SIG-M5 treated with dmso at 0.1 percent for 504 hours (cell line): ENCODE data around the gene RACK1.

Experiments
- DNase-seq: peaks from one replicate; lab custom pipeline; 2025; ENCODE audit not compliant: unreplicated experiment; lab: John Stamatoyannopoulos, UW

Gene RACK1

DNA sequence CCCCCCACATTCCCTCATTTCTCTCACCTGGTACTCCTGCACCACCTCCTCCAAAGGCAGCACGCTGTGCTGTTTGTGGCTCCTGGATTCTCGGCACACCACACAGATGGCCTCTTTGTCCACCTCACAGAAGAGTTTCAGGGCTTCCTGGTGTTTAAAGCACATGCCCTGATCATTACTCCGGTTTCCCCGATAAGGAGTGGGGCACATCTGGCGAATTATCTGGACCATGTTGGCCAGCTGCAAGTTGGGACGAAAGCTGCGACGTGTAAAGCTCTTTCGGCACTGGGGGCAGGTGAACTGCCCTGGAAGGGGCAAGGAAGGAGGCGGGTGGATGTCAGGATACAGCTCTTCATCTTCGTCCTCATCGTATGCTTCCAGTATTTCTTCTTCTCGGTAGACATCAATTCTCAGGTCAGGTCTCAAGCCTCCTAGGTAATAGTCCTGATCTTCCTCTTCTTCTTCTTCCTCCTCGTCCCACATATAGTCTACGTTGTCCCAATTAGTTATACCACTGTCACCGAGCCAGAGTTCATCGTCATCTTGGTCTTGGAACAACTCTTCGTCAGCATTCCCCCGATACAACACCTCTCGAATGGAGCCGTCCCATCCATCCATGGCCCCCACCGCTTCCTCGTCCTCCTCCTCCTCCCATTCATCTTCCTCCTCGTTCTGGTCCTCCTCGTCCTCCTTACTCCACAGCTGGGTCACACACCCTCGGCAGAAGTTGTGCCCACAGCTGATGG, 16.4 kb upstream of the RACK1 start:
- no peak for DNase-seq

DNA sequence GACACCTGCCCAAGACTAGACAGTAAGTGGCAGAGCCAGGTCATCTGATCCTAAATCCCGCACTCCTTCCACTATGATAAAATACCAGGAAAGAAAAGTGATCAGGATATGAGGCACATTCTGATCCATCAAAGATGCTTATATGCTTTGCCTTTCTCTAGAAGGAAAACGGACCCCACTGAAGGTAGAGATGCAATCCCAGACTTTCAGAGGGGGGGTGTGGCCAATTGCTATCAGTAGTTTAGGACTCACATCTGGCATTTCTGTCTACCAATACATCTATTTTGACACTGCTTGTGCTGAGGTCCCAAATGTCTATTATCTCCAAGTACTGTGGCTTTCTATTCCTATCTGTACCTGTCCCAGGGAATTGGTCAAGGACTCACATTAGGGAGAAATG, 15.6 kb upstream of the RACK1 start:
- DNase-seq, result no peak

DNA sequence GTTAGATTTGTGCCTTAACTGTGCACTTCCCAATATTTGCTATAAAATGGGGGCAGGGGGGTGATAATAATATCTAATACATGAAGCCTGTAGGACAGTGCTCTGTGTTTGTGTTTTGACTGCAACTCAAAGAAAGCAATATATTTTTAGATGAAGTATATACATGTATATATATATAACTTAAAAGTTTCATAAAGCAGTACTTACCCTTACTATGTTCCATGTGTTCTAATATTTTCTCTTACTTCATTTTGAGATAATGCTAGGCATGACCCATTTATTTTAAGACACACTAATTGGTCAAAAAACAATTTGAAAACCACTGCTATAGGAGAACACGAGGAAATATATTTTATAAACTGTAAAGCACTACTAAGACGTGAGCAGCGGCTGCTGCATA, 14.9 kb upstream of the RACK1 start:
- DNase-seq, result no peak

DNA sequence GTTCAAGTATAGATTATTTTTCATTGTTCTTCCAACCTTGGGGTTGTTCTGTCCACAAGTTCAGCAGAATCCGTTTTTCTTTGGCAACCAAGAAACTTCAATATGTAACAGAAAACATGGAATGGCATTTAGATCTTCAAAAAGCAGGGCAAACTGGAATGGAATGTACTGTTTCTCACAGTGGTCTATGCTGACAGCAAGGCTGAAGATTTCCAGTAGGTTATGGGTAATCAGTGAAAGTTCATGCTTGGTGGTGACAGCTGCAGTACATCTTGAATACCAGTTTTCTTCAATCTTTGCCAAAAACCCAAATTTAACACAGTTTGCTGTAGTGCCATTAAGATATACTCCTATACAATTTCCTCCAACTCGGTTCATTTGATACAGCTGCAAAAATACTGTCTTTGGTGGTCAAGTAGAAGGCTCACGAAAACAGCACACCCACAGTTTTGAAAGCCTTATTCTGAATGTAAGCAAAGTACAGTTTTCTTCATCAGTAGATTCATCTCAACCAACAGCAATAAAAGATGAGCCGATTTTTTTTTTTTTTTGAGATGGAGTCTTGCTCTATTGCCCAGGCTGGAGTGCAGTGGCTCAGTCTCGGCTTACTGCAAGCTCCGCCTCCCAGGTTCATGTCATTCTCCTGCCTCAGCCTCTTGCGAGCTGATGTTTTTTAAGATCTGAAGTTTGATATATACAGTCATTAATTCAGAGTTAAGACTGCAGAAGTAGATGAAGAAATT, 12.3 kb upstream of the RACK1 start:
- DNase-seq, result no peak

DNA sequence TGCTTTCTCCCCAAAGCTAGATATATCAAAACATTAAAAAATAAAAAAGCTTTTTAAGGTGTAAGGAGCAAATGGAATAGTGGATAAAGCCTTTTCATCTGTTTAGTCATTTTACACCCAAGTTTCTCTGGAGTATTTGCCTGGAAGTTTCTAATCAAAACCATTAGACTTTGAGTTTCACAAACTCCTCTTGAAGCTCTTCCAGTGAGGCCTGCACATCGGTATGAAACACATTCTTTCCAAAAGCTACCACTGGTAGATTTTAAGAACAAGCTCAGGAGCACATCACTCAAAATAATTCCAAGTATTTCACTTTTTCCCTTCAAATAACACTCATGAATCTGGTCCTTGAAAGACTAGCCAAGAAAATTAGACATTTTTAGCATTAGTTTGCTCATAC, 11.6 kb upstream of the RACK1 start:
- no peak for DNase-seq

DNA sequence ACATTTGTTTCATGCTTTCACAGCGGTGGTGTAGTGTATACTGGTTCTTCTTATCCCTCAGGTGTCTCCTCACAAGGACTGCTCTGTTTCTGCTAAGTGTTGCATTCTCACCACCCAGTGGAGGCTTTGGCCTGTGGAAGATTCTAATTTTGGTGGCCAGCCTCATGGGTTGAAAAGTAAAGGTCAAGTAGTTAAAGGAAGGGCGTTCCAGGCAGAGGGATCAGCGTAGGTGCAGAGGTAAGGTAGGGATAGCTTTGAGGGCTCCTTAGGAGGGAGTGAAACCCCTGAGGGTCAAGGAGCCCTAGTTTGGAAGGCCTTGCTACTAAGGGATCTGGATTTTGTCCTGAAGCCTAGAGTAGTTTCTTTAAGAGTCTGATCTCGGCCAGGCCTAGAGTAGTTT, 4.6 kb upstream of the RACK1 start:
- DNase-seq, result no peak

DNA sequence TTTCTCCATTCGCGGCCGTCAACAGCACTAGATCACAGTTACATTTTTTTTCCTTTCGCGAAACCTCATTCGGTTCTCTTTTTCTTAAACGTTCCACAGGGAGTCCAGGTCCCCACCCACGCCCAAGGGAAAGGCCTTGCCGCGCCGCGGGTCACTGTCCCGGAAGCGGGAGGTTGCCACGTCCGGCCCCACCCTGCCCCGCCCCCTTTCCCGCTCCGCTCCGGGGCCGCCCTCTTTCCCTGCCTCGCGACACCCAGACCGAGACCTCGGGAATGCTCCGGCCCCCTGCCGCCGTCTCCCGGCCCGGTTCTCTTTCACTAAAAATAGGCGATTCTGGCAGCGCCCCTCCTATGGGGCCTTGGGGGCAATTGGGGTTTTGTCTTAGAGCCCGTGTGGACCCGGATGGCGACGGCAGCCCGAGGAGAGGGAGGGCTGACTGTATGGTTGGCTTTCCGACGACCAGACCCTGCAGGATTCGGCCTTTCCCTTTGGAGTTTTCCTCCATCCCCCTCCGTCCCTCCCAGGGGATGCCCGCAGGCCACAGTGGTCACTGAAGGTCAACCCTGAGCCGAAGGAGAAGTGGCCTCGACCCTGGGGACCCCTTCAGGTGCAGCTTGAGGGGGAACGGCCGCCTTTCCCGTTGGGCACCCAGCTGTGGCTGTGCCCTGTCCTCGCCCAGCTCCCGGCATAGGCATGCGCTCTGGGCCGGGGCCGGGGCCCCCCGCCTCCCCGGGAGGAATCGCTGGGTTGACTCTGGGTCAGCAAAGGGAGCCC, 2.8 kb upstream of the RACK1 start:
- DNase-seq, result no peak

DNA sequence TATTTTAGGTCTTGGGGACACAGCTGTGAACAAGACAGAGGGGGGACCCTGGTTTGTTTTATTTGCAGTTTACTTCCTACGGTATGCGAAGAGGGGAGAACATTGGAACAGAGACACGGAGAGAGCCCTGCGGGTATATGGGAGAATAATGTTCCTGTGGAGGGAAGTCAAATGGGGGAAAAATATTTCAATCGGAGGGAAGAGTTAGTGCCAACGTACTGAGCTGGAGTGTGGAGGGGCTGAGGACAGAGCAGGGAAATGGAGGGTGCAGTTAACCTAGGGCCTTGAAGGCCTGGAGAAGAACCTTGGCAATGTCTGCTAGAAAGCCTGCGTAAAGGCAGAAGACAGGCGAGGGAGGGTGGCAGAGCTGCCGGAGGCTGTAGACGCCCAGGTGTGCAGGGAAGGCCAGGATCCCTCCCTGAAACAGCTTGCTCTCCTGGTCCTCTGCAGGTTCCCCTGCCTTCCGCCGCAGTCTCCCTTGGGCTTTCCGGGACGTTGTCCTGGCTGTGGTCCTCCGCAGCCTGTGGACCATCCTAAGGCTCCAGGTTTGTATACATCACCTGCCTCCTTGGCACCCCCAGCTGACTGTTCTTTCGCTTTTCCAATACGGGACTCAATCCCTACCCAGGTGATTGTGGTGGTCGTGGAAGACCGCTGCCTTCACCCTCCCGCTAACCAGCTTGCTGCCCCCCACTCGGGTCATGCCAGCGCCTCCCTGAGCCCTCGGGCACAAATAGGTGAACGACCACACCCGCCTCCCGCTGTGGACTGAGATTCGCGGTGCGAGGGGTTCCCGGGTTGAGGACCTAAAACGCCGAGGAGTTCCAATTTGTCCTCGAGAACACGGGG, 1.9 kb upstream of the RACK1 start:
- no peak for DNase-seq

DNA sequence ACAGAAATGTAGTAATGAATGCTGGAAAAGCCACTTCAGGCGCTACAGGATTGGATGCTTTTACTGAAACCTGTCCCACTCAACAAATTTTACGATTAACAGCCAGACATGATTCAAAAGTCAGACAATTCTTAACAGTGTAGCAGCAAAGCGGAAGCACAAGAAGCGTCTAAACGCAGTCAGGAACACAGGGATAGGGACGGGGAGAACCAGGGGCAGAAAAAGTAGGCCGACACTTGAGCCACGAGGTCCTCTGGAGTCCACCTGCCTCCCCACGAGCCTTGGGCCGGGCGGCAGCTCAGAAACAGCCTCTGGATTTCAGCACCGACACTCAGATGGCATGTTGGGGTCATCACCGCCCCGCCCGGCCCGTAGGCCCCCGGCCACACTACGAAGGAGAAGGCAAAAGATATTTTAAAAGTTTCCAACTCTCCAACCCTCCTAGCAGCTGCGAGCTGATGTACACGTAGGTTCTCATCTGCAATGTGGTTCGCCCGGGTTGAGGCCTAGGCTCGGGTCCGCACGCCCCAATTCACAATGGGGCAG, 615 bp downstream of the RACK1 start:
- no peak for DNase-seq

DNA sequence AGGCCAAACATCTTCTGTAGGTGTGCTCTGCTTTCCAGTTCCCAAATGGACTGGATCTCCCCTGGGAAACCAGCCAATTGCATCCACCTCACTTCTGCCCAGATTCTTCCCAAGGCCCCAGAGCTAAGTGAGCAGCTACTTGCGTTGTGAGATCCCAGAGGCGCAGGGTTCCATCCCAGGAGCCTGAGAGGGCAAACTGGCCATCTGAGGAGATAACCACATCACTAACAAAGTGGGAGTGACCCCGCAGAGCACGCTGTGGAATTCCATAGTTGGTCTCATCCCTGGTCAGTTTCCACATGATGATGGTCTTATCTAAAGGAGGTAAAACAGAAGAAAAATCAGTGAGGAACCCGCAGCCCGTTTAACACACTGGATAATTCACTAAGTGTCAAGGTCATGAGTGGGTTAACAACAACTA, 1.7 kb downstream of the RACK1 start:
- DNase-seq, result no peak

DNA sequence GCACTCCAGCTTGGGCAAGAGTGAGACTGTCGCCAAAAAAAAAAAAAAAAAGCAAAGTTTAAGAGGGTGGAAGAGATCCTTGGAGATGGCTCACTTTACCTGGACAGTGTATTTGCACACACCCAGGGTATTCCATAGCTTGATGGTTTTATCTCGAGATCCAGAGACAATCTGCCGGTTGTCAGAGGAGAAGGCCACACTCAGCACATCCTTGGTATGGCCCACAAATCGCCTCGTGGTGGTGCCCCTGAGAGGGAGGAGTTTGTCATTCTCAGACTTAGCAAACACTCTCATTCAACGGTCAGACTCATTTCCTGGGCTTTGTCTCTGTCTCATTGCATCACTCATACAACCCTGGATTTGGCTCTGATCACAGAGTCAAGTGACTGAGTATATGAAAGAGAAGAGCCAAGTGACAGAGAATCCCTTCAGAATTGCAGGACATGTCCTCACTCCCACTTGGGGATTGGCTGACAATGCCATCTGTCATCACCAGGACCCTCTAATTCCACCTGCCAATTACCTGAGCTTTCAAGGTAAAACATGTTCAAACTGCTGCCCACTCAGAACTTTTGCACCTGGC, 2.2 kb downstream of the RACK1 start:
- no peak for DNase-seq

DNA sequence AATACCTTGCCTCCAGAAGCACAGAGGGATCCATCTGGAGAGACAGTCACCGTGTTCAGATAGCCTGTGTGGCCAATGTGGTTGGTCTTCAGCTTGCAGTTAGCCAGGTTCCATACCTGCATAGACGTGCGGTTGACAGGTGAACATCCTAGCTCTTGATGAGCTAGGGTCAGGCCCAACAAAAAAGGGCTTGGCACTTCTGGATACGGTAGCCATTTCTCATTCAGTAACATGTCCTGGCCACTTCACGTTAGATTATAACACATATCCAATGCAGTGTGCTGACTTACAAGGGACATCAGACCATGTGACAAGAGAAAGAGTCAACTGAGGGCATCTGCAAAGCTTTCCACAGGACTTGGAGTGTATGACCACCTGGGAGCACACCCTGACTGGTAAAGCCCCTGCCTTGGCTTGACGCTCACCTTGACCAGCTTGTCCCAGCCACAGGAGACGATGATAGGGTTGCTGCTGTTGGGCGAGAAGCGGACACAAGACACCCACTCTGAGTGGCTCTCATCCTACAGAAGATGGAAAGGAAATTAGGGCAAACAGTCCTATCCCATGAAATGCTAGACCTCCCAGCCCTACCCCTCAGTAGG, 4.5 kb downstream of the RACK1 start:
- DNase-seq, result no peak

DNA sequence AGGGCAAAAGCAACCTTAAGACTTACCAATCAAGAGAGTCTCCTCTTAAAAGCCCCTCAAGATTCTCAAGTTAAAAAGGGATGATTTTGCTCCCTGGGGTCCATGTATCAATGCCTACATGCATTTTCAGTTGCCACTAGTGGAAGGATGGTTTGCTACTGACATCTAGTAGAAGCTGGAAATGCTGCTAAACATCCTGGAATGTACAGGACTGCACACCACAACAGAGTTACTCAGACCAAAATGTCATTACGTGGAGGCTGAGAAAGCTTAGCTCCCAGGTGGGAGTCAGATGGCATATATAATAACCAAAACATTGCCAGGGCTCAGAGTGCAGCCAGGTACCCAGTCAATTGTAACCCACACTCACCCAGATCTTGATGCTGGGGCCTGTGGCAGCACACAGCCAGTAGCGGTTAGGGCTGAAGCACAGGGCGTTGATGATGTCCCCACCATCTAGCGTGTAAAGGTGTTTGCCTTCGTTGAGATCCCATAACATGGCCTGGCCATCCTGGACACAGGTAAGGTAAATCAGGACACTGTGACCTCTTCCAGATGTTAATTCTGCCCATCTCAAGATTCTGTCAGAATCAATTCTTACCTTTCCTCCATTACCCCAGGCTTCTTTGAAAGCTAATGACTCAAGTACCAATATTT, 5.8 kb downstream of the RACK1 start:
- no peak for DNase-seq

DNA sequence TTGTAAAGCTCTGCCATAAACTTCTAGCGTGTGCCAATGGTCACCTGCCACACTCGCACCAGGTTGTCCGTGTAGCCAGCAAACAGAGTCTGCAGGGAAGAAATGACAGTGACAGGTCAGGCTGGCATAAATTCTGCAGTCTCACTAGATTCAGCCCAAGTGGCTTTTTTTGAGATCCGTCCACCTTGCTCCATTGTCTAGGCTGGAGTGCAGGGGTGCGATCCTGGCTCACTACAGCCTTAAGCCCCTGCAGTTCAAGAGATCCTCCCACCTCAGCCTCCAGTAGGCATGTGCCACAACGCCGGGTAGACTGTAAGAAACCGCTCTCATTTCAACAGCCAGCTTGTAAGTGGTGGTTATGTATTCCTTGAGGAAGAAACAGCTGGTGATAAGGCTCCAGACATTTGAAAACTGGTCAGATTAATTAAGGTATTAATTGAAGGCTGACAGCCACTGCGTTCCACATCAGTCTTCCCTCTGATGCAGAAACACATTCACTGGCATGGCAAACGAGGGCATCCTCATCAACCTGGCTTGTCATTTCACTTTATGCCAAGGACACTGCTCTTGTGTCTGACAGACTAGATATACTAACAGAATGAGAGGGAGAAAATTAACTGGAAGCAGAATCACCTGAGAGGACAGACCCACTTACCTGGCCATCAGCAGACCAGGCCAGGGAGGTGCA, 6.6 kb downstream of the RACK1 start:
- DNase-seq, result no peak

DNA sequence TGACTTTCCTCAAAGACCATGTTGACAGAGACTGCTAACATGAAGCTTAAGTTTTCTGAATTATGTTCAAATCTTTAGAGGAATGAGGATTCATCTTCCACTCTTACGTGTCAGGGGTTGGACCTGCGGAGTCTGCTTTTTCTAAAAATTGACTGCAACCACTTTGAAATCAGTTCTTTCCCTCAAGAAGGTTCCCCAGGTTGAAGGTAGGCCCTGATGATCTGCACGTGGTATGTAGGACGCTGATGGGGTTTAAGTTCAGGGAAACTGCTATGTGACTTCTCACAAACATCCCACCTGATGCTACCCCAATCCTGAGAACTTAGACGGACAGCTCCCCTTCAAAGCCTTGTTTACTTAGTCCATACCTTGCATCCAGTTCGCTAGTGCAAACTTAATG, 7.2 kb downstream of the RACK1 start:
- no peak for DNase-seq

DNA sequence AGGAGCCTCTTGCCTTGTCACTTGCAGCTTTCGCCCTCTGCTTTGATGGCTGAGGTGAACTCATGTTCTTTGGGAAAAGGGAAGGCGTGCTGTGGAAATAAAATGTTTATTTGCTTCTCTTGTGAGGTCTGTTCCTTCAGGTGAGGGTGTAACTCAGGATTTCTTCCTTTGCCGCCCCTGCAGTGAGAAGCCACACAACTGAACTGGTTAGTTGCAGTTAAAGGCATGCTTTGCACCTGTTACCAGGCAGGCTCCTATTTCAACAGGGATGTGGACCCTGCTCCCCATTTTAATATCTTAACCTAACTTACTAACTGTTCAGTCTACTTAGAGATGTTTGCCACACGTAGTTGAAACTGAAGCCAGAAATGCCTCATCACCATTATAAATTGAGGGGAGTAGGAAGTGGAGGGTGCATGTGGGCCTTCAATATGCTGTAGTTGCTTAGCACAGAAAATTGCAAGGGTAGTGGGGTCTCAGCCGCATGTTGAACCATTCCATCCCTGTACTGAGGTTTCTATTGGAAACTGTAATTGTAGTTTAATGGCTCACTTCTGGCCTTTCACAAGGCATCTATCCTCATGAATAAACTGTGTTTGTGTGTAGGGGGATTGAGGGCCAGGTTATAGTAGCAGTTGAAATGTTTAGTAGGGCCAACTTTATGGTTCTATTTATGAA, 7.9 kb downstream of the RACK1 start:
- DNase-seq, result no peak

DNA sequence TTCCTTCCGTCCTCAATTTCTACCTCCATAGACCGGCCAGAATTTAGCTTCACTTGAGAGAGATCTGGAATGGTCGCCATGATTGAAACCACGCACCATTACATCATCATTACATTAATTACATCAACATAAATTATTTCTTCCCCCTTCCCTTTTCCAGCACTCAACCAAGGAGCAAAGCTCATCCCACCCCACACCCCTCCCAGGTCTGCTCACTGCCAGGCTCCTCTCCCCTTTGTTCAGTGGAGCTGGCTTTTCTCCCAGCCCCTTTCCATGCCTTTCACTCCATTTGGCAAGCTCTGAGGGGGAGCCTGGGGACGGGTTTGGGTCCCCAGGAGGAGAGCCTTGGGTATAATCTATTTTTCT, 8.4 kb downstream of the RACK1 start:
- no peak for DNase-seq
